CD14-positive monocyte (primary cell): ENCODE measurements around the gene MACROD2. TPM values are rescaled to one million over a fixed set of nuclear protein-coding genes. Genes with fewer than 3 reads are reported as not detected.

Experiments used
- DNase-seq, 3 donors: peaks; one replicate each; pipeline ENCODE4 v3.0.0-alpha.2; 2011 to 2022
- H2AFZ ChIP-seq: 2 replicates; pipeline ENCODE4 v1.6.0; 2012; ENCODE audit warnings: mild to moderate bottlenecking, low read depth, low read length, inconsistent platforms; ENCODE audit not compliant: insufficient read depth, poor library complexity, severe bottlenecking
- H3K27ac ChIP-seq, 2 donors: 1 replicate in 1 of 2; 2 replicates in 1 of 2; pipeline ENCODE4 v1.5.1; 2012 to 2013; ENCODE audit warnings: low read length in 2 of 2, control low read depth in 1 of 2, inconsistent platforms in 1 of 2, low read depth in 1 of 2, mild to moderate bottlenecking in 1 of 2
- H3K27me3 ChIP-seq, 2 donors: one replicate each; pipeline versions ENCODE4 v1.6.0 to v1.6.1; 2011 to 2013; ENCODE audit warnings: low read length in 2 of 2; ENCODE audit not compliant: control insufficient read depth in 2 of 2, insufficient read depth in 2 of 2
- H3K36me3 ChIP-seq, 2 donors: replicated peaks in 1 of 2; 1 replicate in 1 of 2; 2 replicates in 1 of 2; pipeline versions ENCODE4 v1.5.1 to v1.6.1; 2012 to 2013; ENCODE audit warnings: low read length in 2 of 2, control low read depth in 1 of 2, inconsistent platforms in 1 of 2, mild to moderate bottlenecking in 1 of 2; ENCODE audit not compliant: insufficient read depth in 2 of 2, control insufficient read depth in 1 of 2
- H3K4me1 ChIP-seq, 2 donors: 1 replicate in 1 of 2; 2 replicates in 1 of 2; pipeline versions ENCODE4 v1.5.1 to v1.6.1; 2012 to 2013; ENCODE audit warnings: low read length in 2 of 2, control low read depth in 1 of 2, inconsistent platforms in 1 of 2, mild to moderate bottlenecking in 1 of 2, moderate library complexity in 1 of 2; ENCODE audit not compliant: insufficient read depth in 2 of 2, control insufficient read depth in 1 of 2
- H3K4me2 ChIP-seq: replicated peaks from 2 replicates; pipeline ENCODE3; 2012; ENCODE audit warnings: low read length, moderate library complexity, mild to moderate bottlenecking; ENCODE audit not compliant: poor library complexity, severe bottlenecking; ENCODE audit errors: extremely low read depth
- H3K4me3 ChIP-seq, 3 experiments: fragments of 200-600 bp in 1 of 3; sonication (generic) in 1 of 3; replicated peaks in 1 of 3; 1 replicate in 2 of 3; 2 replicates in 1 of 3; pipeline ENCODE4 v1.5.1; 2011 to 2013; ENCODE audit warnings: low read length in 3 of 3, mild to moderate bottlenecking in 3 of 3, control low read depth in 2 of 3, low read depth in 2 of 3, inconsistent platforms in 1 of 3, moderate library complexity in 1 of 3
- H3K79me2 ChIP-seq: 2 replicates; pipeline ENCODE4 v1.6.0; 2012; ENCODE audit warnings: mild to moderate bottlenecking, control low read depth, inconsistent platforms, low read length, moderate library complexity; ENCODE audit not compliant: insufficient read depth
- H3K9ac ChIP-seq: 2 replicates; pipeline ENCODE4 v1.6.0; 2017; ENCODE audit warnings: low read length, mild to moderate bottlenecking; ENCODE audit not compliant: insufficient read depth, poor library complexity, severe bottlenecking
- H3K9me3 ChIP-seq, 2 donors: replicated peaks in 1 of 2; 1 replicate in 1 of 2; 2 replicates in 1 of 2; pipeline versions ENCODE4 v1.5.1 to v1.6.1; 2012 to 2013; ENCODE audit warnings: low read length in 2 of 2, control low read depth in 1 of 2; ENCODE audit not compliant: control insufficient read depth in 1 of 2, insufficient read depth in 1 of 2
- H4K20me1 ChIP-seq: 2 replicates; pipeline ENCODE4 v1.6.0; 2012; ENCODE audit warnings: mild to moderate bottlenecking, low read length, control low read depth, moderate library complexity; ENCODE audit not compliant: insufficient read depth
- H3K27ac Mint-ChIP-seq, 7 donors: one replicate each; pipeline ENCODE4 v1.8.0; 2020; ENCODE audit warnings: mild to moderate bottlenecking in 7 of 7, mixed read lengths in 7 of 7, moderate library complexity in 6 of 7, inconsistent platforms in 2 of 7
- H3K27me3 Mint-ChIP-seq, 3 donors: one replicate each; pipeline ENCODE4 v1.8.0; 2021 to 2022; ENCODE audit warnings: low read depth in 3 of 3, mild to moderate bottlenecking in 3 of 3, mixed read lengths in 3 of 3, moderate library complexity in 3 of 3, inconsistent platforms in 1 of 3
- H3K36me3 Mint-ChIP-seq, 2 donors: one replicate each; pipeline ENCODE4 v1.8.0; 2020; ENCODE audit warnings: mixed read lengths in 2 of 2, inconsistent platforms in 1 of 2, mild to moderate bottlenecking in 1 of 2
- H3K4me1 Mint-ChIP-seq: one replicate; pipeline ENCODE4 v1.8.0; 2020; ENCODE audit warnings: mild to moderate bottlenecking, mixed read lengths
- H3K4me3 Mint-ChIP-seq, 2 donors: one replicate each; pipeline ENCODE4 v1.8.0; 2020; ENCODE audit warnings: mild to moderate bottlenecking in 2 of 2, mixed read lengths in 2 of 2, moderate library complexity in 1 of 2
- H3K9me3 Mint-ChIP-seq, 7 donors: one replicate each; pipeline ENCODE4 v1.8.0; 2020 to 2022; ENCODE audit warnings: mixed read lengths in 7 of 7, mild to moderate bottlenecking in 6 of 7, moderate library complexity in 6 of 7, inconsistent platforms in 2 of 7
- WGBS: methylation state at CpG from one replicate; pipeline ENCODE4 v1.1.5; 2013; ENCODE audit warnings: missing lambda C conversion rate; ENCODE audit not compliant: insufficient coverage; 5-methylcytosine and 5-hydroxymethylcytosine counted together
- intact Hi-C, 2 donors: fragments of 100-400 bp; cut with micrococcal nuclease; formaldehyde crosslinking; loops; one replicate each; pipeline versions ENCODE4 v1.15.0 to v1.15.1; 2023
- polyA plus RNA-seq, 3 donors: library from polyadenylated mRNA; depleted of rRNA in 1 of 3; unstranded in 2 of 3; stranded (reverse) in 1 of 3; fragments of 300-500 nt in 2 of 3; fragments of >200 nt in 1 of 3; fragmentation: Illumina TruSeq in 2 of 3; gene quantifications; 1 replicate in 2 of 3; 2 replicates in 1 of 3; pipeline ENCODE4 v1.2.3, GENCODE V29; 2012 to 2021
- TF ChIP-seq, protein P1 (sequence below): fragments of 200-600 bp; IDR thresholded peaks from one replicate; pipeline ENCODE4 v1.8.0; 2022; ENCODE audit warnings: antibody characterized with exemption, mild to moderate bottlenecking

MACROD2 gene
- polyA plus RNA-seq, 3 donors: 0.23 TPM; not detected in 2

DNA sequence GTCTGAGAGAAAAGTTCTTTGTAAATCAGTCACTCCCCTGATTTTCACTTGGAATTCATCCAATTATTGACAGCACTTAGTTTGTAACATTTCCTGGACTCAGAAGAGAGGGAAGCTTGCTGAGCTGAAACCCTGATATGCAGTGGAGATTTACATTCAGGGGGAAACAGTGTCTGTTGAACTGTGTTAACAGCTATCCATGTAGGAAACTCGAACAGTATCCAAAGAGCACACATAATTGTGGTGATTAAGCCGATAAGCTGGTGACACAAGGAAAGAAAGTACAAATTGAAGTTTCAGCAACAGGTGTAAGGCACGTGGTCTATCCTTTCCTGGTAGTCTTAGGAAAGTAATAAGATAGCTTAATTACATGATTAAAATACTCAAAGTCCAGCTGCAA, 420.2 kb downstream of the MACROD2 start:
- no peak for DNase-seq
- Histone ChIP-seq H3K4me1 (no peaks in the 10 kb centered on the region), H3K27ac (no peak overlapping the region), H3K36me3 (no peaks in the 10 kb centered on the region), H3K4me2 (no peak overlapping the region), H3K9me3 (peaks cover 0 to 4% of the 10 kb centered on the region in 2 donors), H2AFZ (no peak overlapping the region), H3K9ac (no peak overlapping the region), H4K20me1 (no peaks in the 10 kb centered on the region), H3K4me3 (no peak overlapping the region), H3K27me3 (no peaks in the 10 kb centered on the region), H3K79me2 (no peaks in the 10 kb centered on the region)
- H3K4me3 Mint-ChIP-seq: no peak overlapping the region
- H3K36me3 Mint-ChIP-seq: no peaks in the 10 kb centered on the region
- H3K4me1 Mint-ChIP-seq: no peaks in the 10 kb centered on the region
- H3K27me3 Mint-ChIP-seq: no peaks in the 10 kb centered on the region
- no peak overlapping the region for H3K27ac Mint-ChIP-seq
- intact Hi-C loops: no loop called here
- H3K9me3 Mint-ChIP-seq: peaks cover 1 to 5% (median 2%) of the 10 kb centered on the region in 7 donors
- no CpG with 5 or more reads among the region's 3 CpGs for WGBS
- TF ChIP-seq, protein P1, sequence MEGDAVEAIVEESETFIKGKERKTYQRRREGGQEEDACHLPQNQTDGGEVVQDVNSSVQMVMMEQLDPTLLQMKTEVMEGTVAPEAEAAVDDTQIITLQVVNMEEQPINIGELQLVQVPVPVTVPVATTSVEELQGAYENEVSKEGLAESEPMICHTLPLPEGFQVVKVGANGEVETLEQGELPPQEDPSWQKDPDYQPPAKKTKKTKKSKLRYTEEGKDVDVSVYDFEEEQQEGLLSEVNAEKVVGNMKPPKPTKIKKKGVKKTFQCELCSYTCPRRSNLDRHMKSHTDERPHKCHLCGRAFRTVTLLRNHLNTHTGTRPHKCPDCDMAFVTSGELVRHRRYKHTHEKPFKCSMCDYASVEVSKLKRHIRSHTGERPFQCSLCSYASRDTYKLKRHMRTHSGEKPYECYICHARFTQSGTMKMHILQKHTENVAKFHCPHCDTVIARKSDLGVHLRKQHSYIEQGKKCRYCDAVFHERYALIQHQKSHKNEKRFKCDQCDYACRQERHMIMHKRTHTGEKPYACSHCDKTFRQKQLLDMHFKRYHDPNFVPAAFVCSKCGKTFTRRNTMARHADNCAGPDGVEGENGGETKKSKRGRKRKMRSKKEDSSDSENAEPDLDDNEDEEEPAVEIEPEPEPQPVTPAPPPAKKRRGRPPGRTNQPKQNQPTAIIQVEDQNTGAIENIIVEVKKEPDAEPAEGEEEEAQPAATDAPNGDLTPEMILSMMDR: no peak

DNA sequence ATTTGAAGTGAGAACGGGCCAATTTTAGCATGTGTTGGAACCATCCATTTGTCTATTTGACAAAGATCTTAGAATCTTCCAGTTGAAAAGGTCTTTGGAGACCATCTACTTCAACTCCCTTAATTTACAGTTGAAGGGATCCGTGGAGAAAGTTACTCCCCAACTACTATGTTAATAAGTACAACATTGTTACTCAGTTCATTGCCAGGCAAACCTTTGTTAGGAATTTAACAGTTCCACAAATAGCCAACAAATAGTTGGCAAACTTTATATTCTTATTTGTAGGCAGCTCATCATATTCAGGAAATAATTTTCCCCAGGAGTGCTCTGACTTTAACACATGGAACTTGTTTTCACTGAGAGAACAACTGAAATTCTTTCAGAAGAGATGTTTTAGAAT, 423.1 kb downstream of the MACROD2 start:
- no peaks in the 10 kb centered on the region for H3K36me3 ChIP-seq
- H3K9me3 ChIP-seq: peaks cover 0 to 2% of the 10 kb centered on the region in 2 donors
- no peak overlapping the region for H3K27ac ChIP-seq
- no peak overlapping the region for H3K4me3 ChIP-seq
- no peaks in the 10 kb centered on the region for H3K4me1 ChIP-seq
- no peak for DNase-seq
- no peaks in the 10 kb centered on the region for H3K79me2 ChIP-seq
- H3K27ac Mint-ChIP-seq: no peak overlapping the region
- H3K27me3 ChIP-seq: no peaks in the 10 kb centered on the region
- no peak overlapping the region for H3K4me2 ChIP-seq
- H3K36me3 Mint-ChIP-seq: no peaks in the 10 kb centered on the region
- no peak overlapping the region for H2AFZ ChIP-seq
- TF ChIP-seq, protein P1: no peak
- no peak overlapping the region for H3K4me3 Mint-ChIP-seq
- H3K9me3 Mint-ChIP-seq: peaks cover 1 to 6% (median 3%) of the 10 kb centered on the region in 7 donors
- no CpG with 5 or more reads among the region's 2 CpGs for WGBS
- intact Hi-C loops: no loop called here
- no peak overlapping the region for H3K9ac ChIP-seq
- H3K4me1 Mint-ChIP-seq: no peaks in the 10 kb centered on the region
- H4K20me1 ChIP-seq: no peaks in the 10 kb centered on the region
- no peaks in the 10 kb centered on the region for H3K27me3 Mint-ChIP-seq
